ENCODE results near the gene RPS6KB2. TPM values are rescaled to one million over a fixed set of nuclear protein-coding genes. Genes with fewer than 3 reads are reported as not detected.

Gene RPS6KB2
- total and polyA plus RNA-seq, 2 of the 4 experiments (the other 2 are of a cell fraction) = 50.7 to 58.4 TPM

- in situ Hi-C loops (cut with MboI; ENCODE audit: low sequenced_read_pairs) (no loop called here), intact Hi-C loops (cut with micrococcal nuclease) (loop anchor here (5.0 kb wide), 1 partner anchor 59 kb away; the partner anchor contains the start of gene AIP), dilution Hi-C loops (cut with HindIII; ENCODE audit: low sequenced_read_pairs, unreplicated experiment) (no loop called here)
- Histone ChIP-seq H4K5ac (ENCODE audit: low read depth, low read length) (no peak overlapping the region), H3K9ac (ENCODE audit: low read depth, low read length) (no peak overlapping the region), H3K4me1 (ENCODE audit: control insufficient read depth, insufficient read depth, low read length) (peaks cover 6% of the 10 kb centered on the region), H2BK120ac (ENCODE audit: low read depth, low read length) (no peak overlapping the region), H4K20me1 (ENCODE audit: insufficient read depth, low read length) (no peaks in the 10 kb centered on the region), H4K8ac (ENCODE audit: low read depth in 2 of 2, low read length in 2 of 2) (no peak overlapping the region), H2BK15ac (ENCODE audit: low read depth, low read length) (no peak overlapping the region), H3K9me3 (ENCODE audit: control insufficient read depth, insufficient read depth, low read length) (no peaks in the 10 kb centered on the region), H3K23ac (ENCODE audit: low read depth, low read length) (no peak overlapping the region), H3K14ac (replicated peaks; ENCODE audit: low read depth, low read length) (no peak overlapping the region), H3K27ac (ENCODE audit: insufficient read depth, low read length) (no peak overlapping the region), H3K79me1 (ENCODE audit: low read depth in 1 of 2, low read length in 2 of 2) (peaks cover 0 to 4% of the 10 kb centered on the region in 2 experiments; a peak in 1 of 4 replicates), H2AK9ac (replicated peaks; ENCODE audit: low read depth, low read length, poor library complexity) (no peak overlapping the region), H3K36me3 (ENCODE audit: control insufficient read depth, insufficient read depth, low read length) (no peaks in the 10 kb centered on the region), H4K91ac (ENCODE audit: insufficient read depth, low read depth, low read length) (no peak overlapping the region), H2BK5ac (ENCODE audit: low read depth, low read length, poor library complexity, severe bottlenecking) (no peak overlapping the region), H3K27me3 (ENCODE audit: control insufficient read depth, insufficient read depth, low read length) (no peaks in the 10 kb centered on the region), H3K56ac (ENCODE audit: extremely low read depth, insufficient read depth, low read length) (no peak overlapping the region), H2AFZ (replicated peaks; ENCODE audit: low read length, poor library complexity) (no peak overlapping the region), H3K18ac (ENCODE audit: low read depth, low read length) (no peak overlapping the region), H3K9me1 (ENCODE audit: insufficient read depth, low read length) (peaks cover 5% of the 10 kb centered on the region), H3K4me3 (ENCODE audit: insufficient read depth, low read depth, low read length) (no peak overlapping the region), H2BK20ac (ENCODE audit: low read depth, low read length) (no peak overlapping the region), H3K4ac (ENCODE audit: low read depth, low read length) (no peak overlapping the region), H3K4me2 (ENCODE audit: low read depth, low read length) (no peak overlapping the region), H2AK5ac (ENCODE audit: low read depth, low read length) (no peak overlapping the region)
- 64% methylated on average over 4 of the region's 6 CpGs; no CpG with 5 or more reads in 1 of the 2 experiments for WGBS, 2 experiments (ENCODE audit: extremely low coverage in 2 of 2, insufficient read length in 1 of 2)
- ChIA-PET CTCF (no interaction called here), POLR2A (ENCODE audit: unreplicated experiment) (no interaction called here)
- TF ChIP-seq RAD21 (IDR thresholded peaks at IDR 0.05; ENCODE audit: low read length) = no peak
- TF ChIP-seq MAZ (IDR thresholded peaks at IDR 0.05; ENCODE audit: borderline replicate concordance, low read depth, low read length) = no peak
- no peak for TF ChIP-seq SMC3 (IDR thresholded peaks at IDR 0.05; ENCODE audit: low read depth, low read length)
- TF ChIP-seq CHD1 (IDR thresholded peaks at IDR 0.05; ENCODE audit: low read depth, low read length) = no peak
- no peak for TF ChIP-seq CEBPB (IDR thresholded peaks at IDR 0.05; ENCODE audit: low read depth, low read length)
- no peak for TF ChIP-seq FOS (IDR thresholded peaks at IDR 0.05; ENCODE audit: low read depth, low read length)
- no peak for TF ChIP-seq BHLHE40 (IDR thresholded peaks at IDR 0.05; ENCODE audit: low read depth, low read length)
- no peak for TF ChIP-seq MXI1 (IDR thresholded peaks at IDR 0.05; ENCODE audit: borderline replicate concordance, low read depth, low read length)
- TF ChIP-seq ELK1 (IDR thresholded peaks at IDR 0.05; ENCODE audit: borderline replicate concordance, low read depth, low read length) = no peak
- no peak for TF ChIP-seq NFE2L2 (IDR thresholded peaks at IDR 0.05; ENCODE audit: low read depth, low read length)
- DNase-seq (no peak), ATAC-seq (ENCODE audit: low read depth) (no peak)
- BruUV-seq (replicated peaks) = no TSS peak
These were observed 5.4 kb upstream of the RPS6KB2 start for GRCh38 chr11:67422891-67423290.
